UCSD-AML1 (cell line): Measurements from ENCODE around the gene PRPF31.
"Not testable (repeated sequence)": the region's sequence is repeated elsewhere in the genome, so short reads cannot be mapped to it uniquely, and the experiment has no call there.

Experiments
- DNase-seq: peaks from one replicate; lab custom pipeline; 2025; ENCODE audit not compliant: unreplicated experiment; lab: John Stamatoyannopoulos, UW

Gene PRPF31

DNA sequence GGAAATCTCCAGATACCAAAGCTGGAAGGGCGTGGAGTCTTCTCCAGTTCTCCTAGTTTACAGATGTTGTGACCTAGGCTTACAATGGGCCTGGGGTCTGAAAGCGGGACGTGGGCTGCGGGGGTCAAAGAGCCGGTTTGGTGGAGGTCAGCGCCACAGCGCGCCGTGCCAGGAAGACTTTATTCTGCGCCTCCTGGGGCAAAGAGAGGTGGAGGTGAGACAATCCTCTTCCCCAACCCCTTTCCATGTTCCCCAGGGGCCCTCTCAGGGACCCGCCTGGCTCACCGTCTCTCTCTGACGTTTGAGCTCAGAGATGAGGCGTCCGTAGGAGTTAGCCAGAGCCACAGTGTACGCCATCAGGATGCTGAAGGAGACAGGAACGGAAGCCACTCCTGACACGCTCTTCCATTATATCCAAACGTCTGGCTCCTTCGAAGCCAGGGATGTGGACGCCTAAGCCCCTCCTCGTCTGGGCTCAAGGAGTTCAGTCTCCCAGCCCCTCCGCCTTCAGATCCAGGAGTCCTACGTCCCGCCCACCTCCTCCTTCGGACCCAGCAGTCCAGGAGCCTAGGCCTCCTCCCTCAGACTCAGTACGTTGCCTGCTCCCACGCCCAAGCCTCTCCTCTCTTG, 44.7 kb downstream of the PRPF31 start:
- no peak for DNase-seq

DNA sequence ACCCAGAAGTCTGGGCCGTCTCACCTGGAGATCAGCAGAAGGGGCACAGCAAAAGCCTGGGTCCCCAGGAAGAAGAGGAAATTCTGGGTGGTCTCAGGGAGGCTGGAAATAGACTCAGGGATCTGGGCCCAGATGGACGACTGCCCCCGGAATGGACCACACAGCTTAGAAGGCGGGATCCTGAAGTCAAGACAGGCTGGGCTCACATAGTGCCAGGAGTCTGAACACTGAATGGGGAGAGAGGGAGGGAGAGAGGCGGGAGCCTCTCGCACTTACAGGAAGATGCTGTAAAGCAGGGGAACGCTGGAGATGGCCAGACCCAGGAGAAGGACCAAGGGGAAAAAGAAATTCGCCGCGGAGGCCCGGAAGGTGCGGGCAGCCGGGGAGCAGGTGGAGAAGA, 45.3 kb downstream of the PRPF31 start:
- no peak for DNase-seq

DNA sequence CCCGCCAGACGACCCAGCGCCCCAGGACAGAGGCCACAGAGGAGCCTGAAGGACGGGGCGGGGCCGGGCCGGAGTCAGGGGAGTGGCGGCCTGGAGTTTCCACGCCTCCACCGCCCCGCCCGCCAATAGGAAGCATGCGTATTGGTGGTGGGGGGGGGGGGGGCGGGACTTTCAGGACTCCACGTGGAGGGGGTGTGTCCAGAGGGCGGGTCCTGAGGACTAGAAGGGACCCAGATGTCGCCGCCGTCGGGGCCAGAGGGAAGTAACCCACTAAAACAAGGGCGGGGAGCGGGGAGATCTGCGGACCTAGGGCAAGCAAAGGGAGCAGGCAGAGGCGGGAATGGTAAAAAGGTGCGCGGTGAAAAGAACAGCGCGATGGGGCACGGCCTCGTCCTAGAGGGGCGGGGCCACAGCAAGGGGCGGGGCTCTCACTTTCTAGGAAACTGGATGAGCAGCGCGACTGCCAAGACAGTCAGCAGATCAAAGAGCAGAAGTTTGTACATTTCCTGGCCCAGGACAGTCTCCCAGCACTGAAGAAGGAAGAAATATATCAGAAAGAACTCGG, 46.8 kb downstream of the PRPF31 start:
- DNase-seq: peak; percentile 88

DNA sequence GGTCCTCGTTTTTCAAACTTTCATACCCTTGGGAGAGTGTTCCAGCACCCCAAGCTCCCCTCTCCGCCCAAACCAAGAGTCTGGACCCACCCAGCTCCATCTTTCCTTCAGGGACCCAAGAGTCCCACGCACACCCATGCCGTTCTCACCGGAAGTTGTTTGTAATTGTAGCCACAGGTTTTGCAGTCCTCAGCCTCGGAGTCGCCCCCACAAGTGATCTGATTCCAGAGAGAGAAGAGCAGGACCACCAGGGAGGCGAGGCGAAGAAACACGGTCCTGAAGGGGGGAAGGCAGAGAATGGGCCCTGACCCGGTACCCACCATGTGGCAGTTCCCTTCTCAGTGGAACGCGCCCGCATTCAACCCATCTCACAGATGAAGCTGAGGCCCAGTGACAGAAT, 47.3 kb downstream of the PRPF31 start:
- no peak for DNase-seq

DNA sequence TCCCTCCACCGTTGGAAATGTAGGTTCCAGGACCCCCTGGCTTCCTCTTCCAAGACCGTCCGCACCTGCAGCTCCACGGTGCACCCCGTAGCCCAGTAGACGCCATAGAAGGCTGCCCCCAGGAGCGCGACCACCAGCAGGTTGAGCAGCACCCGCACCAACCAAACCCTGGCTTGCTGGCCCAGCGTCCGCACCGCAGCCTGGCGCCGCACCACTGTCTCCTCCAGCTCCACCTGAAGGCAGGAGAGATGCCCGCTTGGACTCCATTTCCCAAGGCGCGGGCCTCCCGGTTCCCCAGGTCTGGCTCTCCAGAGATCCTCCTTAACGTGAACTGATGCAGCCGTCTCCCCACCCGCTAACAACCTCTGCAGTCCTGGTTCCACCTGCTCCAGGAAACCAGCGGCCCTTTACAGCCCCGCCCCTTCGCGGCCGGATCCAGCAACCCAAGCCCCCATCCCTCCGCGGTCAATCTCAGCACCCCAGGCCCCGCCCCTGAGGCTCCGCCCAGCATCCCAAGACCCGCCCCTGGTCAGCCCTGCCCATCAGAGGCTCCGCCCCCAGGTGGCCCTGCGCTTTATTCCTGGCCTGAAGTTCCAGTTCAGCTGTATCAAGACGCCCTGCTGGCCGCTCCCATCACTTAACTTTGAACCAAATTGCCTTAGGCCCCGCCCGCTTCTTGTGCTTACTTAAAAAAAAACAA, 49.0 kb downstream of the PRPF31 start:
- peak; percentile 76 for DNase-seq

DNA sequence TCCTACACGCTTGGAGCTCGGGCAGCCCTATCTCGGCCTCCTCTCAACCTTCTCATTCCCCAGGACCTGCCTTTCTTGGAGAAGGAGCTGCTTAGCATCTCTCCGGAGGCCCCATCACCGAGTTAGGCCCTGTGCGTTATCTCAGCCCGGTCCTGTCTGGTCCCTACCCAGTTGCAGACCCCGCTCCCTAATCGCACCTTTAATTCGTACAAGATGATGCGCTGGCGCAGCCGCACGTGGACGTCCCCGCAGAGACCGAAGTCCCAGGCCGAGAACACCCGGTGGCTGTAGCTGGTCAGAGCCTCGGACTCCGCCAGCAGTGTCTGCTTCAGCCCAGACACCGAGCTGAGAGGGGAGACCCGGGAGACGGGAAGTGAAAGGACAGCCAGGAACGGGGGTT, 49.7 kb downstream of the PRPF31 start:
- no peak for DNase-seq

DNA sequence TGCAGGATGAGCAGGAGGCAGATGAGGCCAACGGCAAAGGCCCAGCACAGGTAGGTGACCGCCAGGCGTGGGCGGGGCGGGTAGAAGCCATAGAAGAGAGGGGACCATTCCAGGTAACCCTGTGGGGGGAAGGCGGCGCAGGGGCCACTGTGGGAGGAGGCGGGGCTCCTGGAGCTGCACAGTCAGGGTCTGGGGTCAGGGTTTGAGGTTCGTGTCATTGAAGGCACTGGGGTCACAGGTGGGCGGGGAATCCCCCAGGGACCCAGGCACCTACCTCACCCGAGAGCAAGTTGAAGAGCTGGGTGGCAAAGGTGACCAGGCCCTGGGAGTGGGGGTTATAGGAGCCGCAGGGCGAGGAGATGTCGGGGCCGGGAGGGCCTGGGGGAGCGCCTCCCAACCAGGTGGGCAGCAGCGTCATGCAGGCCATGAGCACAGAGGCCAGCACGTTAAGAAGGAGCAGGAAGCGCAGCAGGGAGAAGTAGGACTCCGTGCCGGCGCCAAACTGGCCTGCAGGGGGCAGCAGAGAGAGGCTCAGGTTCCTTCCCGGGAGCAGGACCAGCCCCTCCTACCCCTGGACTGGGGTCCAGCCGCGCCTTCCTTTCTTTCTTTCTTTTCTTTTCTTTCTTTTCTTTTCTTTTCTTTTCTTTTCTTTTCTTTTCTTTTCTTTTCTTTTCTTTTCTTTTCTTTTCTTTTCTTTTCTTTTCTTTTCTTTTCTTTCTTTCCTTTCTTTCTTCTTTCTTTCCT, 52.8 kb downstream of the PRPF31 start:
- peak; percentile 91 for DNase-seq

DNA sequence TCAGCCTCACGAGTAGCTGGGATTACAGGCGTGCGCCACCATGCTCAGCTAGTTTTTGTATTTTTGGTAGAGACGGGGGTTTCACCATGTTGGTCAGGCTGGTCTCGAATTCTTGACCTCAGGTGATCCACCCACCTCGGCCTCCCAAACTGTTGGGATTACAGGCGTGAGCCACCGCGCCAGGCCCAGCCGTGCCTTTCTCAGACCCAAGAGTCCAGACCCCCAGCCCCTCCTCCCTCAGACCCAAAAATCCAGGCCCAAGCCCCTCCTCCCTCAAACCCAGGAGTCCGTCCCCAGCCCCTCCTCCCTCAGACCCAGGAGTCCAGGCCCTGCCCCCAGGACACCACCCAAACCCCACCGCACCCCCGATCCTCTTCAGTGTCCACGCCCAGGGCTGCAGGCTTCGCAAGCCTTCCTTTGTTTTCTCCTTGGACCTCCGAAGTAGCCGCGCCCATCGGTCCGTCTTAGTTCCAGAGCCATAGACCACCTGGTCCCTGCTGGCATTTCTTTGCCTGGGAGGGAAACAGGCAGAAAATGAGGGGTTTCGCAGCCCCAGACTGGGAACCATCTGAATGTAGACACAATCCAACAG, 53.7 kb downstream of the PRPF31 start:
- DNase-seq: no peak

DNA sequence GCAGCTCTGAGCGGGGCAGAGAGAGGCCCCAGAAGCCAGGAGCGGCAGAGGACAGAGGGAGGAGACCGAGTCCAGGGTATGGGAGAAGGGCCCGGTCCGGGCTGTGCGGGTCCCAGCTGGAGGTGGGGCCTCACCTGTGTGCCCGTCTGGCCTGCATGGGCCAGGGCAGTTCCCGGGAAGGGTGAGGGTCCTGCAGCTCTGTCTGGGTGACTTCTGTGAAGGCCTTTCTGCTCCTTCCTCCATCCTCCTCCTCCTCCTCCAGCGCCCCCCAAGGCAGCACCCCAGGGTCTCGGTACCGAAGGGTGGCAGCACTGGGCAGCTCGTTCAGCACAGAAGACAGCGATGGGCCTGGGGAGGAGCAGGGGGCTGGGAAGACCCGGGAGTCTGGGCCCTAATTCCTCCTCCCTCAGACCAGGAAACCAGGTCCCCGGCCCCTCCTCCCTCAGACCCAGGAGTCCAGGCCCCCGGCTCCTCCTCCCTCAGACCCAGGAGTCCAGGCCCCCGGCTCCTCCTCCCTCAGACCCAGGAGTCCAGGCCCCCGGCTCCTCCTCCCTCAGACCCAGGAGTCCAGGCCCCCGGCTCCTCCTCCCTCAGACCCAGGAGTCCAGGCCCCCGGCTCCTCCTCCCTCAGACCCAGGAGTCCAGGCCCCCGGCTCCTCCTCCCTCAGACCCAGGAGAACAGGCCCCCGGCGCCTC, 56.3 kb downstream of the PRPF31 start:
- DNase-seq: not testable (repeated sequence)

DNA sequence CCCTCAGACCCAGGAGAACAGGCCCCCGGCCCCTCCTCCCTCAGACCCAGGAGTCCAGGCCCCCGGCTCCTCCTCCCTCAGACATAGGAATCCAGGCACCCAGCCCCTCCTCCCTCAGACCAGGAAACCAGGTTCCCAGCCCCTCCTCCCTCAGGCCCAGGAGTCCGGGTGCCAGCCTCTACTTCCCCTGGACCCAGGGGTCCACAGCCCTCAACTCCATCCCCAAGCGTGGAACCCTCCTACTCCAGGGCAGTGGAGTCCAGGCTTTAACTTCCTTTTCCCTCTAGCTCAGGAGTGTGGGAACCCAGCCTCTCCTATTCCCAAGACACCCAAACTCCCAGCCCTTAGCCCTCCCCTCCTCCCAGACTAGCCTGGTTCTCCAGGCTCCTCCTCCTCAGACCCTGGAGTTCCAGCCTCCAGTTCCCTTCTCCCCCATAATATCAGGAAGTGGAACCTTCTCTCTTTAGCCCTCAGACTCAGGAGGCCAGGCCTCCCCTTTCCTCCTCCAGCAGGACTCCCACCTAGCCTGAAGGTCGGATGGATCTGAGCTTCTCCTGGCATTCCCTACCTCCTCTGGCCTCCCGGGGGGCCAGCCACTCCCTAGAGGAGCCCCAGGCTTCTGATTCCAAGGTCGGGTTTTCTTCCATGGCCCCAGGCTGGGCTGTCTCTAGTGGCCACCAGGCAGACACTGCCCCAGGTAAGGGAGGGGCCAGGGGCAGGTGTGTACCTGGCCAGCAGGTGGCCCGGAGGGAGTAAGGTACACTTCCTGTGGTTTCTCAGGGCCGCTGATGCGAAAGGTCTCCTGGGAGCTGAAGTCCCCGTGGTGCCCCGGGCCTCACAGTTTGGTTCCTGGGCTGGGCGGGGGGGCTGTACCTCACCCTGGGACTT, 57.2 kb downstream of the PRPF31 start, which contains the start of gene TMC4:
TMC4 (minus strand) TSS at position 690 of the 888 bp plus-strand sequence; CDS start at position 647, 43 bp downstream.
- DNase-seq: peak; percentile 32

DNA sequence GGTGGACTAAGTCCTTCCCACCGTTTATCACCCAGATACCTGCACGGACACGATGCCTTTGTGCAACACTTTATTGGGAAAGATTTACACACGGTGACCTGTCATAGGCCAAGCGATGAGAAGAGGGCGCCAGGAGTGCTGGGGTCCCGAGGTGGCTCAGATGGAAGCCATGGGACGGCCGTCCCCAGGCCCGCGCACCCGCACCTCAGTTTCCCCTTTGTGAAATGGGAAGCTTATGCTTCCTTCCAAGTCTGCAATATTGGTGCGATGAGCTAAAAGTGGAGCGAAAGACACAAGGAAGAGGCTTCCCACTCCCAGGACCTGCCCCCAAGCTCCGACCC, 57.8 kb downstream of the PRPF31 start:
- DNase-seq: no peak

DNA sequence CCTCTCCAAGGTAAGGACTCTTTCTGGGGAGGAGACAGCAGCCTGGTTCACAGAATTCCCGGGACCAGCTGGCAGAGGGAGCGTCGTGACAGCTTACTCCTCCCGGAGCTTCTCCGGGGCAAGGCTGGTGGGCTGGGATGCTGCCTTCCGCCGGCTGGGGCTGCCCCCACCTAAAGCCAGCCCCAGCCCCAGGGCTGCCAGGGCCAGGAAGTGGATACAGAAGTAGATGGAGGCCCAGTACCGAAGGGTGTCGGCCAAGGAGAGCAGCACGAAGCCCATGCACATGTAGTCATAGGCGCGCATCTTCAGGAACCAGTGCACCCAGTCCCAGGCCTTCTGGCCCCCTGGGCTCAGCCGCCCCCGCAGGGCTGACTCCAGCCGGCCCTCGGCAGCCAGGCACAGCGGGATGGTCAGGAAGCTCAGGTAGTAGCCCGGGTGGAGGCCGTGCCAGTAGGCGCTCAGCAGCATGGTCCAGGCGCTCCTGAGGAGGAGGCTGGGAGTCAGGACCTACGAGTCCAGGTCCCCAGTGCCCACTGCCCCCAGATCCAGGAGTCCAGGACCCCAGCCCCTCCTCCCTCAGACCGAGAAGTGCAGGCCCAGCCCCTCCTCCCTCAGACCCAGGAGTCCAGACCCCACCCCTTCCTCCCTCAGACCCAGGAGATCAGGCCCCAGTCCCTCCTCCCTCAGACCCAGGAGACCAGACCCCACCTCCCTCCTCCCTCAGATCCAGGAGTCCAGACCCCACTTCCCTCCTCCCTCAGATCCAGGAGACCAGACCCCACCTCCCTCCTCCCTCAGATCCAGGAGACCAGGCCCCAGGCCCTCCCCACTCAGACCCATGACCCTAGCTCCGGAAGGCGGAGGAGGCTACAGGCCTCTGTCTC, 58.6 kb downstream of the PRPF31 start:
- DNase-seq: no peak

DNA sequence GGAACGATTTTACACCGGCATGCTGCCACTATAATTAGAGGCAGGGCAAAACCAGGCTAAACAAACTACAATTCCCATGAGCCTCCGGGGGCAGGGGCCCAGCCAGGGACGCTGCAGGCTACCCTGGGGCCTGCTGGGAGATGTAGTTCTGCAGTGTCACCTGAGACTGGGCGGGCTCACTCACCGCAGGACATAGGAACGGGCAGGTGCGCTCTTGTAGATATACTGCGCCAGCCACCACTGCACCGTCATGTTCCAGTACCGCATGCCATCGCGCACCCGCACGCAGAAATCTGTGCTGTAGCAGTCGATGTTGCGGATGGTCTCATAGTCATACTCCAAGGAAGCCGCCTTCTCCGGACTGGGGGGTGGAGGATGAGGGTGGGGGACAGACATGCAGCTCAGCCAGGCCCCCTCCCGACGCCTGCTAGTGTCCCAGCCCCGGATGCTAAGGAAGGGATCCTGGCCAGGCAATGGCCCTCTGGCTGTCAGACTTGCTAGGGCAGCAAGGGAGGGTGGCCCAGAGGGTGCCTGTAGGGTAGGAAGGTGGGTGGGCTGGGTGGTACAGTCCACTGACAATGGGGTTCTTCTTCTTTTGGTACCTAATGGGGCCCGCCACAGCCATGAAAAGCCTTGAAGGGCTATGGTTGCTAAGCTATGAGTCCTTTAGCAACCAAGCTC, 63.2 kb downstream of the PRPF31 start:
- no peak for DNase-seq

DNA sequence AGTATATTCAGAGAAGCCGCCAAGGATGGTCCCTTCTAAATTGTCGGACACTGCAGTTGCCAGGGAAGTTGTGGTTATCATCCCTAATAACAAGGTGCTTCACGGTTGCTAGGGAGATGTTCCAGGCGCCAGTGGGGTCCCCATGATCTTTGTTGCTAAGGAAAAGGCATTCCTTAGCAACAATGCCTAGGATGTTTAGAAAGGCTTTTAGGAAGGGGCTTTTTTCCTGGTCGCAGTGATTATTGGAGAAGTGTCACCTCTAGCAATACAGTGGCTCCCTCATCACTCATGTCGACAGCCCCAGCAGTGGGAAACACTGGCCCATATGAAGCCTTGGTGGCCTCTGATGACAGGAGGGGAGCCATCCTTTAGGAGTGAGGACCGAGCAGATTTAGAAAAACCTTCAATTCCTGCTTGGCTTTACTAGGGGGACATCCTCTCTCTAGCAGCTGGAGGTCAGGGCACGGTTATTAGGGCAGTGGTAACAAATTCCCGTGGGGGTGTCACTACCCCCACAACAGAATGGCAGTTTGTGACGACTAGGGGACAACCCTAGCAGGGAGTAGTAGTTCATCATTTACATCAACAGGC, 63.8 kb downstream of the PRPF31 start:
- no peak for DNase-seq

DNA sequence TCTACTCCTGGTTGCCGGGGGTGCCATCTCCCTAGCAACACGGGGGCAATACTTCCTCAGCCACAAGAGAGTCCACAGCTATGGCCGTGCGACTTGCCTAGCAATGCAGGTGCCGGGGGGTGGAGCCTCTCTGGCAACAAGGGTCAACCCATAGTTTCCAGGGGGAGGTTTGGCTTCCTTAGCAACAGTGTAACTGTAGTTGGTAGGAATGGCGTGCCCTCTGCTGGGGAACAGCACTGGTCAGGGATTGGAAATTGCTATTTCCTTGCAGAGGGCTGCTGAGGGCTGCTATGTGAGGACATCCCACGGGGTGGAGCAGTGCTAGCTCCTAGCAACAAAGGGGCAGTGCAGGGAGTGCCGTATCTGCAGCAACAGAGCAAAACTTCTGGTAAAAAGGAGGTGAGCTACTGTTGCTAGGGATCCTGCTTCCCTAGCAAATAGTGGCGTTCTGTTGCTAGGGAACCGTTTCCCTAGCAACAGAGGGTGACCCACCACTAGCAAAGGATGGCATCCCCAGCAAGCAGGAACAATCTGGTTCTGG, 64.4 kb downstream of the PRPF31 start:
- no peak for DNase-seq

DNA sequence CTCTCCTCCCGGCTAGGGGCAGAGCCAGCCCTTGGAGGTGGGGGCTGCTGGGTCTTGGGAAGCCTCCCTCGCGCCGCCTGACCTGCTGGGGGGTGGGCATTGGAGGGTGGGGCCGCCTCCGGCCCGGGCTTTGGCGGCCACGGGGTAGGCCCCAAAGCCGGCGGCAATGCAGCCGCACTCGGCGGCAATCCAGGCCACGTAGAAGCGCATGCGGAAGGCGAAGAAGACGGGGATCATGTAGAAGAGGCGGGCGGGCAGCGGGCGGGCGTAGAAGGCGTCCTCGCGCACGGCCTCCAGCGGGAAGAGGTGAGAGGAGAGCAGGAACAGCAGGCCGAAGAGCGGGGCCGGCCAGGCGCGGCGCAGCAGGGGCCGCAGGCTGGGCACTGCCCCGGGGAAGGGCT, 65.1 kb downstream of the PRPF31 start:
- DNase-seq: no peak
